GM12878 (cell line): Measurements from ENCODE around the gene SGIP1. TPM values are rescaled to one million over a fixed set of nuclear protein-coding genes. Genes with fewer than 3 reads are reported as not detected.

Experiments used
- ATAC-seq: fragments of 200-7000 bp; cut with Tn5 transposase; 3 replicates; pipeline ENCODE4 v1.9.1; 2020; ENCODE audit warnings: mild to moderate bottlenecking, moderate library complexity
- BruUV-seq: library from RNA; stranded (reverse); fragments of 400-500 nt; replicated peaks from 2 replicates; lab custom pipeline; 2021; lab: Mats Ljungman, UMichigan
- CTCF ChIA-PET: fragments of 300-600 bp; sonication (Branson Sonifier 250); formaldehyde crosslinking; extraction: SDS; loops from one replicate; lab custom pipeline; 2021; ENCODE audit warnings: inconsistent platforms; lab: Yijun Ruan, JAX
- POLR2A ChIA-PET: fragments of 350-600 bp; formaldehyde crosslinking; extraction: SDS; loops from one replicate; lab custom pipeline; 2021; ENCODE audit warnings: inconsistent platforms; lab: Charles Lee
- RAD21 ChIA-PET: fragments of 300-600 bp; sonication (Branson Sonifier 250); formaldehyde crosslinking; loops from one replicate; lab custom pipeline; 2023; ENCODE audit warnings: antibody characterized with exemption; ENCODE audit not compliant: unreplicated experiment; lab: Charles Lee
- SMC1A ChIA-PET: fragments of 300-600 bp; sonication (Branson Sonifier 250); formaldehyde crosslinking; loops from one replicate; lab custom pipeline; 2023; ENCODE audit not compliant: unreplicated experiment, uncharacterized antibody; lab: Charles Lee
- DNase-seq: peaks from one replicate; pipeline ENCODE4 v3.0.0-alpha.2; 2011; ENCODE audit warnings: low read depth, low spot score
- FAIRE-seq: peaks from 3 replicates; lab custom pipeline; 2011; peaks lifted over from hg19 to GRCh38; lab: Jason Lieb, UNC
- H2AFZ ChIP-seq: 2 replicates; pipeline ENCODE4 v1.6.0; 2011; ENCODE audit warnings: low read depth, low read length, control low read depth; ENCODE audit not compliant: control insufficient read depth
- H3K27ac ChIP-seq: 2 replicates; pipeline ENCODE4 v1.5.1; 2011; ENCODE audit warnings: control low read depth; ENCODE audit not compliant: control insufficient read depth, insufficient read depth
- H3K27me3 ChIP-seq, 2 experiments: replicated peaks in 1 of 2; 2 replicates each; pipeline versions ENCODE4 v1.6.0 to v1.6.1; 2011; ENCODE audit warnings: low read length in 1 of 2; ENCODE audit not compliant: control insufficient read depth in 2 of 2, insufficient read depth in 2 of 2
- H3K36me3 ChIP-seq, 2 experiments: 2 replicates each; pipeline ENCODE4 v1.5.1; 2011; ENCODE audit warnings: low read length in 1 of 2; ENCODE audit not compliant: control insufficient read depth in 2 of 2, insufficient read depth in 2 of 2
- H3K4me1 ChIP-seq: 2 replicates; pipeline ENCODE4 v1.6.1; 2011; ENCODE audit warnings: mild to moderate bottlenecking, low read length, moderate library complexity, mixed read lengths; ENCODE audit not compliant: control insufficient read depth, insufficient read depth
- H3K4me2 ChIP-seq: 2 replicates; pipeline ENCODE4 v1.6.0; 2011; ENCODE audit warnings: control low read depth; ENCODE audit not compliant: control insufficient read depth, insufficient read depth
- H3K4me3 ChIP-seq: fragments of 200-600 bp; sonication (generic); 2 replicates; pipeline ENCODE4 v1.5.1; 2016
- H3K79me2 ChIP-seq: 2 replicates; pipeline ENCODE4 v1.6.0; 2011; ENCODE audit warnings: low read length; ENCODE audit not compliant: control insufficient read depth, insufficient read depth
- H3K9ac ChIP-seq: 2 replicates; pipeline ENCODE4 v1.8.0; 2011; ENCODE audit warnings: low read length, control low read depth, mixed read lengths; ENCODE audit not compliant: control insufficient read depth, insufficient read depth
- H3K9me3 ChIP-seq: replicated peaks from 3 replicates; pipeline ENCODE4 v1.5.1; 2011; ENCODE audit warnings: mild to moderate bottlenecking, low read length; ENCODE audit not compliant: control insufficient read depth, insufficient read depth
- H4K20me1 ChIP-seq: 2 replicates; pipeline ENCODE4 v1.6.0; 2011; ENCODE audit not compliant: control insufficient read depth, insufficient read depth
- ATF7 ChIP-seq: fragments of 450-650 bp; IDR thresholded peaks from 2 replicates; pipeline ENCODE4 v1.6.1; 2016; ENCODE audit warnings: low read depth, mild to moderate bottlenecking
- BCL3 ChIP-seq: IDR thresholded peaks from 2 replicates; pipeline ENCODE4 v1.6.1; 2011; ENCODE audit warnings: borderline replicate concordance, low read depth, mild to moderate bottlenecking, moderate library complexity, low read length; ENCODE audit not compliant: insufficient read depth, poor library complexity, severe bottlenecking
- GATAD2B ChIP-seq: fragments of 450-650 bp; conservative IDR thresholded peaks from 2 replicates; pipeline ENCODE4 v1.6.1; 2017; ENCODE audit warnings: low read depth, mild to moderate bottlenecking, moderate library complexity
- HDAC6 ChIP-seq: fragments of 200-600 bp; sonication (generic); IDR thresholded peaks from one replicate; pipeline ENCODE4 v1.8.0; 2017; ENCODE audit warnings: antibody characterized with exemption; ENCODE audit not compliant: unreplicated experiment
- NR2C1 ChIP-seq: fragments of 450-650 bp; IDR thresholded peaks from 2 replicates; pipeline ENCODE4 v1.6.1; 2017; ENCODE audit warnings: antibody characterized with exemption, mild to moderate bottlenecking, moderate library complexity
- NR2C2 ChIP-seq: IDR thresholded peaks from 2 replicates; pipeline ENCODE4 v1.6.1; 2011; ENCODE audit warnings: borderline replicate concordance, low read depth; ENCODE audit not compliant: control insufficient read depth, insufficient read length
- NR2F1 ChIP-seq: fragments of 450-650 bp; conservative IDR thresholded peaks from 2 replicates; pipeline ENCODE4 v1.6.1; 2017; ENCODE audit warnings: mild to moderate bottlenecking
- NRF1 ChIP-seq: conservative IDR thresholded peaks from 2 replicates; pipeline ENCODE4 v1.6.1; 2011; ENCODE audit warnings: mild to moderate bottlenecking, low read depth, low read length, improper control_type of control experiment
- PBX3 ChIP-seq: IDR thresholded peaks from 2 replicates; pipeline ENCODE4 v1.6.1; 2011; ENCODE audit warnings: mild to moderate bottlenecking, low read depth, low read length, moderate library complexity; ENCODE audit not compliant: insufficient replicate concordance
- RELB ChIP-seq: fragments of 450-650 bp; IDR thresholded peaks from 2 replicates; pipeline ENCODE4 v1.6.1; 2017; ENCODE audit warnings: low read depth, mild to moderate bottlenecking, moderate library complexity
- SIX5 ChIP-seq: IDR thresholded peaks from 2 replicates; pipeline ENCODE4 v1.6.1; 2011; ENCODE audit warnings: mild to moderate bottlenecking, low read depth, low read length, moderate library complexity; ENCODE audit not compliant: severe bottlenecking
- SMAD1 ChIP-seq: fragments of 450-650 bp; IDR thresholded peaks from 2 replicates; pipeline ENCODE4 v1.6.1; 2018; ENCODE audit warnings: mild to moderate bottlenecking, low read depth; ENCODE audit not compliant: partially characterized antibody
- TAF1 ChIP-seq: IDR thresholded peaks from 2 replicates; pipeline ENCODE4 v1.6.1; 2011; ENCODE audit warnings: mild to moderate bottlenecking, low read depth, low read length, borderline replicate concordance
- TCF12 ChIP-seq: IDR thresholded peaks from 2 replicates; pipeline ENCODE4 v1.6.1; 2011; ENCODE audit warnings: low read depth, mild to moderate bottlenecking, low read length
- ZBTB4 ChIP-seq: fragments of 450-650 bp; formaldehyde crosslinking; IDR thresholded peaks from 2 replicates; pipeline ENCODE4 v1.4.0; 2022; ENCODE audit warnings: mild to moderate bottlenecking, moderate library complexity
- ZNF217 ChIP-seq: fragments of 450-650 bp; IDR thresholded peaks from 2 replicates; pipeline ENCODE4 v1.6.1; 2017; ENCODE audit warnings: antibody characterized with exemption, mild to moderate bottlenecking
- WGBS: methylation state at CpG from one replicate; pipeline ENCODE4 v1.1.6; 2016; ENCODE audit warnings: low lambda C conversion rate; ENCODE audit not compliant: insufficient replicate concordance, insufficient coverage; ENCODE audit errors: missing lambda C conversion rate; 5-methylcytosine and 5-hydroxymethylcytosine counted together
- in situ Hi-C: fragments of 300-500 bp; cut with MboI; formaldehyde crosslinking; loops from 9 replicates; pipeline ENCODE4 v1.14.3; 2018; ENCODE audit warnings: mixed read lengths
- intact Hi-C: fragments of 100-400 bp; cut with micrococcal nuclease; formaldehyde crosslinking; loops from one replicate; pipeline ENCODE4 v1.14.2; 2022; ENCODE audit not compliant: unreplicated experiment
- polyA plus RNA-seq, 11 experiments: library from polyadenylated mRNA; depleted of rRNA in 4 of 11; unstranded in 6 of 11; stranded (reverse) in 5 of 11; fragments of >200 nt; fragmentation: Nextera tagmentation in 4 of 11; fragmentation: Illumina TruSeq in 1 of 11; extraction: Ambion mirVana in 4 of 11; extraction: Trizol in 1 of 11; gene quantifications; 1 replicate in 1 of 11; 2 replicates in 10 of 11; pipeline versions ENCODE4 v1.2.1 to v1.2.3, GENCODE V29; 2011 to 2016; ENCODE audit warnings: inconsistent platforms in 2 of 11, missing spikeins in 2 of 11, low read depth in 1 of 11
- total RNA-seq, 4 experiments: library from RNA; depleted of rRNA in 3 of 4; stranded (reverse); fragments of >200 nt in 3 of 4; fragmentation: Illumina TruSeq in 1 of 4; extraction: Trizol in 1 of 4; gene quantifications; 2 replicates each; pipeline versions ENCODE4 v1.2.1 to v1.2.3, GENCODE V29; 2013 to 2021

SGIP1 gene
- total and polyA plus RNA-seq, 10 of the 15 experiments (the other 5 are each of a cell fraction or from before 2014, with no cell fraction given): 0.15 TPM; not detected in 9

- peaks cover 5% of the 10 kb centered on the region for H3K4me1 ChIP-seq
- H3K36me3 ChIP-seq: no peaks in the 10 kb centered on the region
- H3K9ac ChIP-seq: no peak overlapping the region
- intact Hi-C loops (no loop called here), in situ Hi-C loops (no loop called here)
- ChIA-PET POLR2A (no interaction called here), CTCF (no interaction called here), SMC1A (no interaction called here), RAD21 (no interaction called here)
- H3K79me2 ChIP-seq: no peaks in the 10 kb centered on the region
- ATAC-seq (peak; percentile 91), FAIRE-seq (no peak), DNase-seq (peak; percentile 43)
- WGBS: 0% methylated on average over 2 of the region's 2 CpGs
- no TSS peak for BruUV-seq
- no peaks in the 10 kb centered on the region for H4K20me1 ChIP-seq
- no peaks in the 10 kb centered on the region for H3K9me3 ChIP-seq
- H3K27ac ChIP-seq: no peak overlapping the region
- no peak overlapping the region; the same call in 1 of the 2 replicates for H3K4me3 ChIP-seq
- H2AFZ ChIP-seq: no peak overlapping the region; the same call in 1 of the 2 replicates
- peak overlapping the region; percentile 26; the same call in 1 of the 2 replicates for H3K4me2 ChIP-seq
- H3K27me3 ChIP-seq: no peaks in the 10 kb centered on the region; a peak in 1 of 4 replicates
- no peak for TF ChIP-seq NR2C2
- no peak for TF ChIP-seq SIX5
- peak; percentile 52; the same call in 1 of the 2 replicates for TF ChIP-seq NR2F1
- TF ChIP-seq TAF1: no peak
- TF ChIP-seq TCF12: no peak
- no peak for TF ChIP-seq GATAD2B
- no peak for TF ChIP-seq ZBTB4
- no peak for TF ChIP-seq PBX3
- no peak for TF ChIP-seq SMAD1
- peak; percentile 44 for TF ChIP-seq ATF7
- no peak for TF ChIP-seq NRF1
- no peak for TF ChIP-seq BCL3
- no peak for TF ChIP-seq ZNF217
- no peak for TF ChIP-seq HDAC6
- TF ChIP-seq RELB: peak; percentile 40; the same call in 1 of the 2 replicates
- TF ChIP-seq NR2C1: no peak
Observed at GRCh38 chr1:66648901-66649595, 115.1 kb downstream of the SGIP1 start.
